HepG2 (cell line): ENCODE measurements around the gene KLF11. TPM values are rescaled to one million over a fixed set of nuclear protein-coding genes. Genes with fewer than 3 reads are reported as not detected.

ENCODE experiments used
- ATAC-seq: fragments of 200-7000 bp; cut with Tn5 transposase; 3 replicates; pipeline ENCODE4 v1.9.1; 2020; ENCODE audit warnings: mild to moderate bottlenecking, moderate library complexity
- BruUV-seq: library from RNA; stranded (reverse); fragments of 400-500 nt; replicated peaks from 2 replicates; lab custom pipeline; 2021; lab: Mats Ljungman, UMichigan
- CTCF ChIA-PET: fragments of 300-600 bp; formaldehyde crosslinking; extraction: SDS; loops from one replicate; lab custom pipeline; 2021; ENCODE audit warnings: low total read pairs, inconsistent platforms, low intra/inter-chr PET ratio; lab: Yijun Ruan, JAX
- POLR2A ChIA-PET: fragments of 350-600 bp; sonication (Branson Sonifier 250); formaldehyde crosslinking; loops from one replicate; lab custom pipeline; 2020; ENCODE audit warnings: antibody characterized with exemption, inconsistent platforms; lab: Yijun Ruan, JAX
- DNase-seq: peaks from one replicate; pipeline ENCODE4 v3.0.0-alpha.2; 2015; ENCODE audit warnings: low spot score
- FAIRE-seq: peaks from 3 replicates; lab custom pipeline; 2011; peaks lifted over from hg19 to GRCh38; lab: Jason Lieb, UNC
- H2AFZ ChIP-seq: one replicate; pipeline ENCODE4 v1.6.1; 2011; ENCODE audit warnings: low read length, inconsistent platforms
- H3K27ac ChIP-seq: fragments of 300-600 bp; 3 replicates; pipeline ENCODE4 v1.8.0; 2011; ENCODE audit warnings: mixed run types, mild to moderate bottlenecking, mixed read lengths, low read length, inconsistent platforms; ENCODE audit not compliant: insufficient read depth; ENCODE audit errors: extremely low read length
- H3K27me3 ChIP-seq, 2 experiments: fragments of 200-600 bp in 1 of 2; 2 replicates in 1 of 2; 3 replicates in 1 of 2; pipeline versions ENCODE4 v1.6.0 to v1.8.0; 2011; ENCODE audit warnings: low read length in 2 of 2, mild to moderate bottlenecking in 2 of 2, moderate library complexity in 2 of 2, inconsistent platforms in 1 of 2; ENCODE audit not compliant: insufficient read depth in 2 of 2, control insufficient read depth in 1 of 2
- H3K36me3 ChIP-seq, 2 experiments: fragments of 200-600 bp in 1 of 2; replicated peaks in 1 of 2; 2 replicates in 1 of 2; 3 replicates in 1 of 2; pipeline versions ENCODE4 v1.5.1 to v1.8.0; 2011; ENCODE audit warnings: low read length in 2 of 2, inconsistent platforms in 1 of 2; ENCODE audit not compliant: insufficient read depth in 2 of 2, control insufficient read depth in 1 of 2
- H3K4me1 ChIP-seq: 2 replicates; pipeline ENCODE4 v1.5.1; 2012; ENCODE audit warnings: low read length, inconsistent platforms; ENCODE audit not compliant: insufficient read depth
- H3K4me2 ChIP-seq: 2 replicates; pipeline ENCODE4 v1.6.0; 2011; ENCODE audit warnings: low read depth, low read length, inconsistent platforms
- H3K4me3 ChIP-seq, 3 experiments: fragments of 200-600 bp in 1 of 3; sonication (generic), shearing (Covaris generic) in 1 of 3; replicated peaks in 1 of 3; 2 replicates each; pipeline ENCODE4 v1.5.1; 2011 to 2016; ENCODE audit warnings: low read length in 3 of 3, inconsistent platforms in 2 of 3, low read depth in 2 of 3, mild to moderate bottlenecking in 2 of 3, control low read depth in 1 of 3, mixed read lengths in 1 of 3; ENCODE audit not compliant: insufficient read depth in 1 of 3
- H3K79me2 ChIP-seq: one replicate; pipeline ENCODE4 v1.6.1; 2011; ENCODE audit warnings: low read length, inconsistent platforms; ENCODE audit not compliant: insufficient read depth
- H3K9ac ChIP-seq: 2 replicates; pipeline ENCODE4 v1.6.0; 2011; ENCODE audit warnings: mild to moderate bottlenecking, low read depth, low read length, inconsistent platforms; ENCODE audit not compliant: insufficient read depth
- H3K9me3 ChIP-seq: 2 replicates; pipeline ENCODE4 v1.5.1; 2012; ENCODE audit warnings: mild to moderate bottlenecking, low read length
- H4K20me1 ChIP-seq: 2 replicates; pipeline ENCODE4 v1.6.0; 2011; ENCODE audit warnings: inconsistent platforms, mild to moderate bottlenecking, low read length, moderate library complexity; ENCODE audit not compliant: insufficient read depth
- FOXC1 ChIP-seq: sonication (generic); formaldehyde crosslinking; IDR thresholded peaks from 2 replicates; pipeline ENCODE4 v1.8.0; 2022; ENCODE audit warnings: mild to moderate bottlenecking, missing genetic modification reagents, borderline replicate concordance
- HMGA1 ChIP-seq: sonication (generic); formaldehyde crosslinking; conservative IDR thresholded peaks from 2 replicates; pipeline ENCODE4 v1.4.0; 2020; ENCODE audit warnings: missing genetic modification reagents
- HNRNPK ChIP-seq: fragments of 200-400 bp; formaldehyde crosslinking; IDR thresholded peaks from 2 replicates; pipeline ENCODE4 v1.6.1; 2018; ENCODE audit warnings: low read length, low read depth, moderate library complexity, mild to moderate bottlenecking; ENCODE audit not compliant: poor library complexity, severe bottlenecking
- MTF2 ChIP-seq: sonication (generic); formaldehyde crosslinking; IDR thresholded peaks from 2 replicates; pipeline ENCODE4 v1.5.0; 2020; ENCODE audit warnings: missing genetic modification reagents, borderline replicate concordance
- THYN1 ChIP-seq: sonication (generic); formaldehyde crosslinking; IDR thresholded peaks from 2 replicates; pipeline ENCODE4 v1.8.1; 2023; ENCODE audit warnings: low read depth, mild to moderate bottlenecking, moderate library complexity, missing genetic modification reagents, borderline replicate concordance
- TOPORS ChIP-seq: sonication (generic); formaldehyde crosslinking; IDR thresholded peaks from 2 replicates; pipeline ENCODE4 v1.8.0; 2023; ENCODE audit warnings: mild to moderate bottlenecking, missing genetic modification reagents
- ZNF230 ChIP-seq: sonication (generic); formaldehyde crosslinking; IDR thresholded peaks from 2 replicates; pipeline ENCODE4 v1.4.0; 2020; ENCODE audit warnings: mild to moderate bottlenecking, missing genetic modification reagents
- ZNF251 ChIP-seq: sonication (generic); formaldehyde crosslinking; IDR thresholded peaks from 2 replicates; pipeline ENCODE4 v1.9.0; 2021; ENCODE audit warnings: mild to moderate bottlenecking, missing genetic modification reagents
- ZNF7 ChIP-seq: IDR thresholded peaks from 2 replicates; pipeline ENCODE4 v1.6.1; 2016; ENCODE audit warnings: missing biosample characterization, missing genetic modification reagents
- ZNF766 ChIP-seq: sonication (generic); formaldehyde crosslinking; IDR thresholded peaks from 2 replicates; pipeline ENCODE4 v1.5.0; 2020; ENCODE audit warnings: missing genetic modification reagents, borderline replicate concordance
- WGBS: methylation state at CpG from one replicate; pipeline ENCODE4 v1.1.6; 2017; ENCODE audit warnings: low lambda C conversion rate; 5-methylcytosine and 5-hydroxymethylcytosine counted together
- in situ Hi-C: cut with HindIII; loops from 2 replicates; pipeline ENCODE4 v1.10.0; 2017; ENCODE audit warnings: low pct_unique_long_range_greater_than_20kb; ENCODE audit not compliant: extremely low pct_ligation_motif_present
- intact Hi-C: fragments of 100-400 bp; cut with micrococcal nuclease; formaldehyde crosslinking; loops from one replicate; pipeline ENCODE4 v1.10.0; 2022; ENCODE audit not compliant: unreplicated experiment
- polyA plus RNA-seq, 8 experiments: library from polyadenylated mRNA; depleted of rRNA in 3 of 8; stranded (reverse) in 7 of 8; unstranded in 1 of 8; fragments of >200 nt; fragmentation: Illumina TruSeq in 4 of 8; extraction: Trizol in 4 of 8; gene quantifications; 2 replicates each; pipeline versions ENCODE4 v1.2.1 to v1.2.3, GENCODE V29; 2011 to 2016; ENCODE audit warnings: low read depth in 4 of 8, missing spikeins in 1 of 8, mixed read lengths in 1 of 8; ENCODE audit not compliant: insufficient read depth in 1 of 8
- total RNA-seq, 5 experiments: library from RNA; depleted of rRNA; stranded (reverse); fragments of >200 nt; fragmentation: Illumina TruSeq; extraction: Trizol; gene quantifications; 2 replicates each; pipeline ENCODE4 v1.2.3, GENCODE V29; 2016; ENCODE audit warnings: low read depth in 1 of 5
- TF ChIP-seq, protein P1 (sequence below): sonication (generic); formaldehyde crosslinking; IDR thresholded peaks from 2 replicates; pipeline ENCODE4 v1.4.0; 2020; ENCODE audit warnings: mild to moderate bottlenecking, low read depth, missing genetic modification reagents

Gene KLF11
- total and polyA plus RNA-seq, 2 of the 13 experiments (the other 11 are each of a cell fraction or from before 2014, with no cell fraction given) = 2.5 to 11.8 TPM

DNA sequence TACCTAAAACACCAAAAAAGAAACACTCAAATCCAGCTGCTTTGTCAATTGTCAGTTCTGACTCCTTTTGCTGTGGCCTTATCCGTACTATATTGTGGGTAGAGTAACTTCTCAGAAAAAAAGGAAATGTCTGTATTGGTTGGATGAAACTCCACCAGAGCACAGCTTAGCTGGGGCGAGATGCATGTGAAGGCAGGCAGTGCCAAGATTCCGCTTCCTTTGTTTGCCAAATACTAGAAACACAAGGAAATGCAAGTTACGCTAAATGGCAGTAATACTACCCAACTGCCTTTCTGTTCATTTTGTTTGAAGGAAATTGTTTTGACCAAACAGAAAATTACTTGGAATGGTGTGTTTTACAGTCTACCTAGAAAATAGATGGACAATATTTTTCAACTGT is 10.0 kb downstream of the KLF11 start:
- Histone ChIP-seq H3K79me2 (no peaks in the 10 kb centered on the region), H3K27ac (no peak overlapping the region), H3K27me3 (peaks cover 0 to 7% of the 10 kb centered on the region in 2 experiments; a peak in 2 of 5 replicates), H3K4me3 (no peak overlapping the region), H3K9me3 (no peaks in the 10 kb centered on the region), H3K4me1 (peaks cover 21% of the 10 kb centered on the region), H2AFZ (no peak overlapping the region), H3K9ac (no peak overlapping the region), H4K20me1 (peaks cover 2% of the 10 kb centered on the region; the same call in 1 of the 2 replicates)
- ChIA-PET POLR2A (no interaction called here), CTCF (no interaction called here)
- DNase-seq = no peak
- in situ Hi-C loops = no loop called here
- intact Hi-C loops = no loop called here
- 92% methylated on average over 4 of the region's 4 CpGs for WGBS
- TF ChIP-seq FOXC1 (CRISPR knock-in tag) (no peak), THYN1 (CRISPR knock-in tag) (no peak), ZNF251 (CRISPR knock-in tag) (no peak), MTF2 (CRISPR knock-in tag) (no peak), HNRNPK (no peak), ZNF230 (CRISPR knock-in tag) (no peak)
- TF ChIP-seq, protein P1, sequence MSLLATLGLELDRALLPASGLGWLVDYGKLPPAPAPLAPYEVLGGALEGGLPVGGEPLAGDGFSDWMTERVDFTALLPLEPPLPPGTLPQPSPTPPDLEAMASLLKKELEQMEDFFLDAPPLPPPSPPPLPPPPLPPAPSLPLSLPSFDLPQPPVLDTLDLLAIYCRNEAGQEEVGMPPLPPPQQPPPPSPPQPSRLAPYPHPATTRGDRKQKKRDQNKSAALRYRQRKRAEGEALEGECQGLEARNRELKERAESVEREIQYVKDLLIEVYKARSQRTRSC (CRISPR knock-in tag) = no peak
- TF ChIP-seq, all 625 proteins: peak for 0
- no TSS peak for BruUV-seq
- no peak for ATAC-seq
- Histone ChIP-seq H3K36me3 (peaks cover 1 to 7% of the 10 kb centered on the region in 2 experiments; a peak in 4 of 5 replicates), H3K4me2 (no peak overlapping the region)
- no peak for FAIRE-seq

DNA sequence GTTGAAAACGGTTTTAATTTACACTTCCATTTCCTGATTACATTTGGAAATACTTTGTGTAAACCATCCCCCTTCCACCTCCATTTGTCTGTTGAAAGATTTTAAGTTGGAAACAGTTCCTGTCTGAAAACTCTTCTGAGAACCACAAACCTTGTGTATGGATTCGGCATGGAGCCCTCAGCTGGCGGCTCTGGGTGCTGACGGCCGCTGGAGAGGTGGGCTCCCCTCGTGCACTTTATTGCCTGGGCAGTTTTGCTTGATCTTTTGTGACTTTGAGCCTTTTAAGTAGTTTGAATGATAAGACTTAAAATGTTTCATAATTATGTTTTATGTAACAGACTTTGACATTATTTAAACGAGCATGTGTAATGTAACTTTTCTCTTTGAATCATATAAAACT is 11.1 kb downstream of the KLF11 start:
- intact Hi-C loops (no loop called here), in situ Hi-C loops (no loop called here)
- Histone ChIP-seq H3K4me1 (peaks cover 21% of the 10 kb centered on the region), H3K79me2 (no peaks in the 10 kb centered on the region), H3K9ac (no peak overlapping the region), H4K20me1 (no peaks in the 10 kb centered on the region), H3K27me3 (peaks cover 0 to 8% of the 10 kb centered on the region in 2 experiments; a peak in 2 of 5 replicates), H3K4me3 (no peak overlapping the region), H3K4me2 (no peak overlapping the region), H3K27ac (no peak overlapping the region), H2AFZ (no peak overlapping the region), H3K36me3 (peaks cover 1 to 5% of the 10 kb centered on the region in 2 experiments; a peak in 4 of 5 replicates), H3K9me3 (no peaks in the 10 kb centered on the region)
- ChIA-PET POLR2A (no interaction called here), CTCF (no interaction called here)
- DNase-seq = no peak
- peak; percentile 42 for FAIRE-seq
- no peak for ATAC-seq
- WGBS = 57% methylated on average over 7 of the region's 7 CpGs
- TF ChIP-seq ZNF766 (CRISPR knock-in tag) (no peak), HMGA1 (CRISPR knock-in tag) (no peak), ZNF7 (CRISPR knock-in tag) (no peak), TOPORS (no peak)
- BruUV-seq = no TSS peak
